ENCODE results near the gene DROSHA. TPM values are rescaled to one million over a fixed set of nuclear protein-coding genes. Genes with fewer than 3 reads are reported as not detected.

Gene DROSHA
- total RNA-seq, 2 experiments from 2014 or later, result 72.5 to 74.3 TPM

GRCh38 chr5:31463351-31463750 lies 68.5 kb downstream of the DROSHA start:
- Mint-ChIP-seq H3K27me3 (no peaks in the 10 kb centered on the region), H3K4me1 (no peaks in the 10 kb centered on the region), H3K36me3 (peaks cover 87% of the 10 kb centered on the region), H3K27ac (no peak overlapping the region), H3K9me3 (peaks cover 15% of the 10 kb centered on the region), H3K4me3 (no peak overlapping the region)
- no peak for DNase-seq

GRCh38 chr5:31459594-31459993 lies 72.3 kb downstream of the DROSHA start:
- Mint-ChIP-seq H3K4me3 (no peak overlapping the region), H3K9me3 (peaks cover 26% of the 10 kb centered on the region), H3K36me3 (peaks cover 87% of the 10 kb centered on the region), H3K4me1 (no peaks in the 10 kb centered on the region), H3K27me3 (no peaks in the 10 kb centered on the region), H3K27ac (no peak overlapping the region)
- DNase-seq, result no peak

GRCh38 chr5:31455172-31455571 lies 76.7 kb downstream of the DROSHA start:
- Mint-ChIP-seq H3K27me3 (no peaks in the 10 kb centered on the region), H3K4me1 (no peaks in the 10 kb centered on the region), H3K36me3 (peaks cover 69% of the 10 kb centered on the region), H3K9me3 (peaks cover 17% of the 10 kb centered on the region), H3K27ac (no peak overlapping the region), H3K4me3 (no peak overlapping the region)
- no peak for DNase-seq

- H3K4me1 Mint-ChIP-seq, result no peaks in the 10 kb centered on the region
- no peak overlapping the region for H3K4me3 Mint-ChIP-seq
- DNase-seq, result no peak
- H3K36me3 Mint-ChIP-seq, result peaks cover 68% of the 10 kb centered on the region
- H3K9me3 Mint-ChIP-seq, result peaks cover 17% of the 10 kb centered on the region
- no peak overlapping the region for H3K27ac Mint-ChIP-seq
- H3K27me3 Mint-ChIP-seq, result no peaks in the 10 kb centered on the region
Observed at GRCh38 chr5:31453522-31453921, 78.4 kb downstream of the DROSHA start.

GRCh38 chr5:31452314-31452713 lies 79.6 kb downstream of the DROSHA start:
- Mint-ChIP-seq H3K36me3 (peaks cover 67% of the 10 kb centered on the region), H3K9me3 (peaks cover 15% of the 10 kb centered on the region), H3K27ac (no peak overlapping the region), H3K4me1 (no peaks in the 10 kb centered on the region), H3K4me3 (no peak overlapping the region), H3K27me3 (no peaks in the 10 kb centered on the region)
- no peak for DNase-seq

- no peak overlapping the region for H3K4me3 Mint-ChIP-seq
- peaks cover under 1% of the 10 kb centered on the region for H3K9me3 Mint-ChIP-seq
- no peak for DNase-seq
- no peak overlapping the region for H3K27ac Mint-ChIP-seq
- no peaks in the 10 kb centered on the region for H3K27me3 Mint-ChIP-seq
- H3K36me3 Mint-ChIP-seq, result peaks cover 64% of the 10 kb centered on the region
- no peaks in the 10 kb centered on the region for H3K4me1 Mint-ChIP-seq
Observed at GRCh38 chr5:31449962-31450361, 81.9 kb downstream of the DROSHA start.

GRCh38 chr5:31449174-31449573 lies 82.7 kb downstream of the DROSHA start:
- Mint-ChIP-seq H3K9me3 (no peaks in the 10 kb centered on the region), H3K4me3 (no peak overlapping the region), H3K27ac (no peak overlapping the region), H3K36me3 (peaks cover 65% of the 10 kb centered on the region), H3K4me1 (no peaks in the 10 kb centered on the region), H3K27me3 (no peaks in the 10 kb centered on the region)
- DNase-seq, result no peak

- no peak for DNase-seq
- Mint-ChIP-seq H3K36me3 (peaks cover 56% of the 10 kb centered on the region), H3K9me3 (no peaks in the 10 kb centered on the region), H3K4me1 (peaks cover 2% of the 10 kb centered on the region), H3K27ac (no peak overlapping the region), H3K4me3 (no peak overlapping the region), H3K27me3 (no peaks in the 10 kb centered on the region)
Observed at GRCh38 chr5:31445041-31445600, 86.8 kb downstream of the DROSHA start.

- no peak for DNase-seq
- Mint-ChIP-seq H3K36me3 (peaks cover 52% of the 10 kb centered on the region), H3K27me3 (no peaks in the 10 kb centered on the region), H3K27ac (no peak overlapping the region), H3K4me1 (peaks cover 2% of the 10 kb centered on the region), H3K4me3 (no peak overlapping the region), H3K9me3 (no peaks in the 10 kb centered on the region)
Observed at GRCh38 chr5:31443572-31443971, 88.3 kb downstream of the DROSHA start.

- peaks cover 43% of the 10 kb centered on the region for H3K36me3 Mint-ChIP-seq
Observed at GRCh38 chr5:31442058-31442745, 89.7 kb downstream of the DROSHA start.

GRCh38 chr5:31436851-31437250 lies 95.0 kb downstream of the DROSHA start:
- Mint-ChIP-seq H3K27ac (no peak overlapping the region), H3K36me3 (peaks cover 33% of the 10 kb centered on the region), H3K9me3 (no peaks in the 10 kb centered on the region), H3K4me3 (no peak overlapping the region), H3K27me3 (no peaks in the 10 kb centered on the region), H3K4me1 (peaks cover 2% of the 10 kb centered on the region)
- DNase-seq, result no peak

More at GRCh38 chr5:31442058-31442745, 89.7 kb downstream of the DROSHA start:
- Mint-ChIP-seq H3K27me3 (no peaks in the 10 kb centered on the region), H3K27ac (no peak overlapping the region), H3K4me3 (no peak overlapping the region), H3K4me1 (peaks cover 2% of the 10 kb centered on the region), H3K9me3 (no peaks in the 10 kb centered on the region)
- no peak for DNase-seq

GRCh38 chr5:31435730-31436129 lies 96.2 kb downstream of the DROSHA start:
- Mint-ChIP-seq H3K4me3 (no peak overlapping the region), H3K27me3 (no peaks in the 10 kb centered on the region), H3K36me3 (peaks cover 36% of the 10 kb centered on the region), H3K27ac (no peak overlapping the region), H3K9me3 (no peaks in the 10 kb centered on the region), H3K4me1 (no peaks in the 10 kb centered on the region)
- no peak for DNase-seq

- Mint-ChIP-seq H3K27me3 (no peaks in the 10 kb centered on the region), H3K36me3 (peaks cover 34% of the 10 kb centered on the region), H3K4me3 (no peak overlapping the region), H3K4me1 (no peaks in the 10 kb centered on the region), H3K27ac (no peak overlapping the region), H3K9me3 (no peaks in the 10 kb centered on the region)
- no peak for DNase-seq
Observed at GRCh38 chr5:31434898-31435297, 97.0 kb downstream of the DROSHA start.

GRCh38 chr5:31433229-31433628 lies 98.7 kb downstream of the DROSHA start:
- DNase-seq, result no peak
- no peaks in the 10 kb centered on the region for H3K27me3 Mint-ChIP-seq
- no peak overlapping the region for H3K27ac Mint-ChIP-seq
- no peak overlapping the region for H3K4me3 Mint-ChIP-seq
- H3K4me1 Mint-ChIP-seq, result no peaks in the 10 kb centered on the region
- no peaks in the 10 kb centered on the region for H3K9me3 Mint-ChIP-seq
- peaks cover 29% of the 10 kb centered on the region for H3K36me3 Mint-ChIP-seq

- DNase-seq, result no peak
- Mint-ChIP-seq H3K4me3 (no peak overlapping the region), H3K27ac (no peak overlapping the region)
Observed at GRCh38 chr5:31427724-31428309, 104.1 kb downstream of the DROSHA start.

More at GRCh38 chr5:31427724-31428309, 104.1 kb downstream of the DROSHA start:
- Mint-ChIP-seq H3K36me3 (peaks cover 26% of the 10 kb centered on the region), H3K27me3 (no peaks in the 10 kb centered on the region), H3K4me1 (no peaks in the 10 kb centered on the region), H3K9me3 (no peaks in the 10 kb centered on the region)

Measured in activated naive CD8-positive, alpha-beta T cell treated with anti-CD3 and anti-CD28 coated beads for 36 hours (primary cell).